DOHH2 (cell line): ENCODE results near the gene PLEKHG2.

Experiments used
- H3F3A ChIP-seq: fragments of 200-600 bp; sonication (generic), shearing (Covaris generic); 2 replicates; pipeline ENCODE4 v1.6.0; 2016; ENCODE audit warnings: antibody characterized with exemption, mild to moderate bottlenecking; ENCODE audit not compliant: control insufficient read depth, insufficient read depth
- H3K27ac ChIP-seq: fragments of 200-600 bp; sonication (generic); 2 replicates; pipeline ENCODE4 v1.5.1; 2014; ENCODE audit warnings: low read depth, mild to moderate bottlenecking, low read length, moderate library complexity
- H3K27me3 ChIP-seq: fragments of 200-600 bp; sonication (generic); 2 replicates; pipeline ENCODE4 v1.6.1; 2014; ENCODE audit warnings: mild to moderate bottlenecking, low read length, mixed read lengths; ENCODE audit not compliant: control insufficient read depth
- H3K36me3 ChIP-seq: fragments of 200-600 bp; sonication (generic); 2 replicates; pipeline ENCODE4 v1.6.1; 2014; ENCODE audit warnings: mild to moderate bottlenecking, low read length, moderate library complexity, mixed read lengths; ENCODE audit not compliant: control insufficient read depth
- H3K4me1 ChIP-seq: fragments of 200-600 bp; sonication (generic); 2 replicates; pipeline ENCODE4 v1.6.1; 2014; ENCODE audit warnings: mild to moderate bottlenecking, low read length, mixed read lengths; ENCODE audit not compliant: control insufficient read depth
- H3K4me2 ChIP-seq: fragments of 200-600 bp; sonication (generic); 2 replicates; pipeline ENCODE4 v1.6.0; 2014; ENCODE audit warnings: mild to moderate bottlenecking, low read length, moderate library complexity
- H3K4me3 ChIP-seq: fragments of 200-600 bp; sonication (generic); 2 replicates; pipeline ENCODE4 v1.5.1; 2014; ENCODE audit warnings: mild to moderate bottlenecking, low read length, mixed read lengths
- H3K79me2 ChIP-seq: fragments of 200-600 bp; sonication (generic); 2 replicates; pipeline ENCODE4 v1.6.1; 2014; ENCODE audit warnings: mild to moderate bottlenecking, low read length, mixed read lengths; ENCODE audit not compliant: control insufficient read depth
- H3K9me2 ChIP-seq: fragments of 200-600 bp; sonication (generic); replicated peaks from 2 replicates; pipeline ENCODE4 v1.6.1; 2014; ENCODE audit warnings: mild to moderate bottlenecking, low read length, mixed read lengths; ENCODE audit not compliant: control insufficient read depth
- H3K9me3 ChIP-seq: fragments of 200-600 bp; sonication (generic); 2 replicates; pipeline ENCODE4 v1.6.1; 2014; ENCODE audit warnings: antibody characterized with exemption, low read length, mixed read lengths; ENCODE audit not compliant: control insufficient read depth, insufficient read depth
- H4K20me1 ChIP-seq: fragments of 200-600 bp; sonication (generic); 2 replicates; pipeline ENCODE4 v1.6.0; 2014; ENCODE audit warnings: low read depth, mild to moderate bottlenecking, antibody characterized with exemption, low read length, moderate library complexity; ENCODE audit not compliant: control insufficient read depth, insufficient read depth
- CTCF ChIP-seq: fragments of 200-600 bp; sonication (generic); IDR thresholded peaks from one replicate; pipeline ENCODE4 v1.5.1; 2014; ENCODE audit warnings: antibody characterized with exemption, mild to moderate bottlenecking, low read depth, low read length; ENCODE audit not compliant: poor library complexity, severe bottlenecking
- EZH2phosphoT487 ChIP-seq: fragments of 200-600 bp; sonication (generic); IDR thresholded peaks from 2 replicates; pipeline ENCODE4 v1.6.1; 2017; ENCODE audit warnings: borderline replicate concordance, mild to moderate bottlenecking, antibody characterized with exemption, low read length, moderate library complexity, mixed read lengths

Gene PLEKHG2

DNA sequence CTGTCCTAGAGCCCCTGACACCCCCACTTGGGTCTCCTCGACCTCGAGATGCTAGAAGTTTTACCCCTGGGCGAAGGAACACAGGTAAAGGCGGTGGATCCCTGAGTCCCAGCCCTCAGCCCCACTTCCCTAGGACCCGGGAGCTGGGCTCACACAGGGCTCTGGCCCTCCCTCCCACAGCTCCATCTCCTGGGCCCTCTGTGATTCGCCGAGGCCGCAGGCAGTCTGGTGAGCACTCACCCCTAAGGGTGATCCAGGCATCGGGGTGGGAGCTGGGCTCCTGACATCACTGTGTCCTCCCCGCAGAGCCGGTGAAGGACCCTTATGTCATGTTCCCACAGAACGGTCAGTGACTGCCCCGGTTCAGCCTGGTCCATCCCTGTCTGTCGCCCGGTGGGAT, 8.3 kb downstream of the PLEKHG2 start:
- Histone ChIP-seq H3K4me2 (no peak overlapping the region), H3K27ac (no peak overlapping the region), H3K9me3 (no peaks in the 10 kb centered on the region), H3F3A (no peaks in the 10 kb centered on the region), H3K27me3 (no peaks in the 10 kb centered on the region), H3K9me2 (no peaks in the 10 kb centered on the region), H3K36me3 (peaks cover 9% of the 10 kb centered on the region), H3K4me3 (no peak overlapping the region), H3K79me2 (no peaks in the 10 kb centered on the region), H4K20me1 (no peaks in the 10 kb centered on the region), H3K4me1 (no peaks in the 10 kb centered on the region)
- TF ChIP-seq EZH2phosphoT487 (no peak), CTCF (no peak)

DNA sequence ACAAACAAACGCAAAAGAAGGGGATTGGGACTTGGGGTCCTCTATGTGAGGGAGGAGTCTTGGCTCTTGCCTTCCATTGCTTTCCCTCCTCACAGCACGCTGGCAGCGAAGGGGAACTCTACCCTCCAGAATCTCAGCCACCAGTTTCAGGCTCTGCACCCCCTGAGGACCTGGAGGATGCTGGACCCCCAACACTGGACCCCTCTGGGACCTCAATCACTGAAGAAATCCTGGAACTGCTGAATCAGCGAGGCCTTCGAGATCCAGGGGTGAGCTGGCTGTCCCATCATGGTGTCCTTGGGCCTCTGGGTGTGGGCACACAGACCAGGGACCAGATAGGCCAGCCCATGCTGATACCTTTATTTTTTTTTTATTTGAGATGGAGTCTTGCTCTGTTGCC, 9.6 kb downstream of the PLEKHG2 start:
- Histone ChIP-seq H3K4me1 (no peaks in the 10 kb centered on the region), H3K4me3 (no peak overlapping the region), H3K9me2 (no peaks in the 10 kb centered on the region), H4K20me1 (no peaks in the 10 kb centered on the region), H3K36me3 (peaks cover 9% of the 10 kb centered on the region), H3K27me3 (no peaks in the 10 kb centered on the region), H3F3A (no peaks in the 10 kb centered on the region), H3K4me2 (no peak overlapping the region), H3K9me3 (no peaks in the 10 kb centered on the region), H3K79me2 (no peaks in the 10 kb centered on the region), H3K27ac (no peak overlapping the region)
- TF ChIP-seq CTCF (no peak), EZH2phosphoT487 (no peak)

GRCh38 chr19:39423258-39424086, 11.0 kb downstream of the PLEKHG2 start:
- no peaks in the 10 kb centered on the region for H3K4me1 ChIP-seq
- no peak overlapping the region for H3K4me3 ChIP-seq
- no peak overlapping the region for H3K4me2 ChIP-seq
- H3K9me3 ChIP-seq = no peaks in the 10 kb centered on the region
- peaks cover 9% of the 10 kb centered on the region for H3K36me3 ChIP-seq
- no peaks in the 10 kb centered on the region for H3K9me2 ChIP-seq
- H3K79me2 ChIP-seq = no peaks in the 10 kb centered on the region
- no peaks in the 10 kb centered on the region for H4K20me1 ChIP-seq
- no peak overlapping the region for H3K27ac ChIP-seq
- no peaks in the 10 kb centered on the region for H3K27me3 ChIP-seq
- TF ChIP-seq EZH2phosphoT487 = no peak
- no peak for TF ChIP-seq CTCF
- no peaks in the 10 kb centered on the region for H3F3A ChIP-seq
